ENCODE data around the gene BRIP1.

BRIP1 gene

DNA sequence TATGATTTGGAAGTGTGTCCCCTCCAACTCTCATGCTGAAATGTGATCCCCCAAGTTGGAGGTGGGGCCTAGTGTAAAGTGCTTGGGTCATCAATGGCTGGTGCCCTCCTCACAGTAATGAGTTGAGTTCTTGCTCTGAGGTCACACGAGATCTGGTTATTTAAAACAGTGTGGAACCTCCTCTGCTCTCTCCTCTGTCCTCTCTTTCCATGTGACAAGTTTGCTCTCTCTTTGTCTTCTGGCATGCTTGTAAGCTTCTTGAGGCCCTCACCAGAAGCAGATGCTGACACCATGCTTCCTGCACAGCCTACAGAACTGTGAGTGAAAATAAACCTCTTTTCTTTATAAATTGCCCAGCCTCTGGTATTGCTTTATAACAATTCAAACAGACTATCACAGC is 19.9 kb downstream of the BRIP1 start (continued):
- TF ChIP-seq ZNF266 (tag by site-specific recombination; IDR thresholded peaks at IDR 0.05; ENCODE audit: low read depth), result no peak

- ChIA-PET CTCF (interaction anchor here (0.9 to 1.5 kb wide), 3 partner anchors 207 to 431 kb away, joined by 3 to 4 read pairs (median 3); no protein-coding TSS in a partner anchor), POLR2A (interaction anchor here (1.3 kb wide), 1 partner anchor 20 kb away, joined by 4 read pairs; the partner anchor contains the start of gene BRIP1)
- Histone ChIP-seq H3K36me3 (ENCODE audit: control insufficient read depth in 2 of 2, insufficient read depth in 1 of 2, low read length in 2 of 2) (peaks cover 64 to 76% of the 10 kb centered on the region in 2 experiments), H3K9me3 (ENCODE audit: control insufficient read depth, insufficient read depth, low read depth, low read length) (no peaks in the 10 kb centered on the region), H3K4me1 (ENCODE audit: control insufficient read depth, insufficient read depth, low read length) (no peaks in the 10 kb centered on the region), H3K4me3 (ENCODE audit: low read depth, low read length) (no peak overlapping the region), H3K27ac (ENCODE audit: extremely low read depth, low read depth, low read length) (no peak overlapping the region)
- TF ChIP-seq SETDB1 (IDR thresholded peaks at IDR 0.05; ENCODE audit: insufficient read length, low read length) (no peak), ZNF571 (tag by site-specific recombination; IDR thresholded peaks at IDR 0.05) (no peak), ZNF629 (tag by site-specific recombination; IDR thresholded peaks at IDR 0.05) (no peak), ZNF23 (tag by site-specific recombination; IDR thresholded peaks at IDR 0.05; ENCODE audit: borderline replicate concordance) (no peak), ZNF133 (tag by site-specific recombination; IDR thresholded peaks at IDR 0.05) (no peak), WT1 (tag by site-specific recombination; IDR thresholded peaks at IDR 0.05) (no peak), ZNF433 (tag by site-specific recombination; IDR thresholded peaks at IDR 0.05; ENCODE audit: low read depth) (no peak), ZNF830 (tag by site-specific recombination; IDR thresholded peaks at IDR 0.05; ENCODE audit: low read depth) (no peak), ZNF76 (tag by site-specific recombination; IDR thresholded peaks at IDR 0.05; ENCODE audit: borderline replicate concordance, low read depth) (no peak), ZNF292 (tag by site-specific recombination; IDR thresholded peaks at IDR 0.05; ENCODE audit: borderline replicate concordance, low read depth) (no peak), ZNF654 (tag by site-specific recombination; IDR thresholded peaks at IDR 0.05; ENCODE audit: low read depth) (no peak), SCRT2 (tag by site-specific recombination; IDR thresholded peaks at IDR 0.05) (no peak), ZNF223 (tag by site-specific recombination; IDR thresholded peaks at IDR 0.05) (no peak), ZNF555 (tag by site-specific recombination; conservative IDR thresholded peaks at IDR 0.05) (no peak), ZNF585B (tag by site-specific recombination; IDR thresholded peaks at IDR 0.05) (no peak), HOXC10 (CRISPR knock-in tag; IDR thresholded peaks at IDR 0.05) (no peak), ZNF623 (tag by site-specific recombination; IDR thresholded peaks at IDR 0.05) (no peak)
These were observed 20.4 kb downstream of the BRIP1 start for GRCh38 chr17:61842899-61843298.

DNA sequence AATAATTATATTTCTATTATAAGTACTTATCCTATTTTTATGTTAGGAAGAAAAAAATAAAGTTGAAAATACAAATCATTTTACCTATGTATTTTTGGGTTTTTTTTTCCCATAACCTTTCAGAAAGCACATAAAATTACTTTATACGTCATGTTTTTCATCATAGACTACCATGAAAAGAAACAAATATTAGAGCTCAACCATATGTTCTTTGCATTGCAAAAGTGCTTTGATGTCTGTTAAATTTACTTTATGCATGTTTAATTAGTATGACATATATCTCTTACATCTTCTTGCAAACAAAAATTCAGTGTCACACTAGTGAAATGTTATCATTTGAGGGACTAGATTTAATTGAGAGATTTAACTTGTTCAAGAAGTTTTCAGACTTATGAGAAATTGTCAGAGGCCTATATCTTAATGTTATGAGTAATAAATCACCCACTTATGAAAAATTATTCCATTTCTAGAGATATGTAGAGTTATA is 24.0 kb downstream of the BRIP1 start:
- ChIA-PET CTCF (interaction anchor here (0.5 to 3.2 kb wide), 3 partner anchors 14 to 203 kb away, joined by 3 to 18 read pairs (median 4); no protein-coding TSS in a partner anchor), POLR2A (interaction anchor here (0.6 kb wide), 1 partner anchor 46 kb away, joined by 3 read pairs; no protein-coding TSS in a partner anchor)
- Histone ChIP-seq H3K4me3 (ENCODE audit: low read depth, low read length) (no peak overlapping the region), H3K9me3 (ENCODE audit: control insufficient read depth, insufficient read depth, low read depth, low read length) (no peaks in the 10 kb centered on the region), H3K27ac (ENCODE audit: extremely low read depth, low read depth, low read length) (no peak overlapping the region), H3K36me3 (ENCODE audit: control insufficient read depth in 2 of 2, insufficient read depth in 1 of 2, low read length in 2 of 2) (peaks cover 50 to 59% of the 10 kb centered on the region in 2 experiments), H3K4me1 (ENCODE audit: control insufficient read depth, insufficient read depth, low read length) (no peaks in the 10 kb centered on the region)
- TF ChIP-seq ZNF843 (tag by site-specific recombination; IDR thresholded peaks at IDR 0.05) (no peak), ZNF24 (tag by site-specific recombination; IDR thresholded peaks at IDR 0.05) (no peak), KLF10 (tag by site-specific recombination; IDR thresholded peaks at IDR 0.05) (no peak), TCF7L2 (IDR thresholded peaks at IDR 0.05; ENCODE audit: borderline replicate concordance, low read depth, low read length) (no peak), SETDB1 (IDR thresholded peaks at IDR 0.05; ENCODE audit: insufficient read length, low read length) (no peak), ZNF521 (tag by site-specific recombination; IDR thresholded peaks at IDR 0.05) (no peak), PRDM10 (tag by site-specific recombination; IDR thresholded peaks at IDR 0.05) (no peak)
- TF ChIP-seq, protein P1, sequence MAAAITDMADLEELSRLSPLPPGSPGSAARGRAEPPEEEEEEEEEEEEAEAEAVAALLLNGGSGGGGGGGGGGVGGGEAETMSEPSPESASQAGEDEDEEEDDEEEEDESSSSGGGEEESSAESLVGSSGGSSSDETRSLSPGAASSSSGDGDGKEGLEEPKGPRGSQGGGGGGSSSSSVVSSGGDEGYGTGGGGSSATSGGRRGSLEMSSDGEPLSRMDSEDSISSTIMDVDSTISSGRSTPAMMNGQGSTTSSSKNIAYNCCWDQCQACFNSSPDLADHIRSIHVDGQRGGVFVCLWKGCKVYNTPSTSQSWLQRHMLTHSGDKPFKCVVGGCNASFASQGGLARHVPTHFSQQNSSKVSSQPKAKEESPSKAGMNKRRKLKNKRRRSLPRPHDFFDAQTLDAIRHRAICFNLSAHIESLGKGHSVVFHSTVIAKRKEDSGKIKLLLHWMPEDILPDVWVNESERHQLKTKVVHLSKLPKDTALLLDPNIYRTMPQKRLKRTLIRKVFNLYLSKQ (tag by site-specific recombination; IDR thresholded peaks at IDR 0.05; ENCODE audit: borderline replicate concordance), result no peak
- TF ChIP-seq, protein P2, sequence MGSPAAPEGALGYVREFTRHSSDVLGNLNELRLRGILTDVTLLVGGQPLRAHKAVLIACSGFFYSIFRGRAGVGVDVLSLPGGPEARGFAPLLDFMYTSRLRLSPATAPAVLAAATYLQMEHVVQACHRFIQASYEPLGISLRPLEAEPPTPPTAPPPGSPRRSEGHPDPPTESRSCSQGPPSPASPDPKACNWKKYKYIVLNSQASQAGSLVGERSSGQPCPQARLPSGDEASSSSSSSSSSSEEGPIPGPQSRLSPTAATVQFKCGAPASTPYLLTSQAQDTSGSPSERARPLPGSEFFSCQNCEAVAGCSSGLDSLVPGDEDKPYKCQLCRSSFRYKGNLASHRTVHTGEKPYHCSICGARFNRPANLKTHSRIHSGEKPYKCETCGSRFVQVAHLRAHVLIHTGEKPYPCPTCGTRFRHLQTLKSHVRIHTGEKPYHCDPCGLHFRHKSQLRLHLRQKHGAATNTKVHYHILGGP (tag by site-specific recombination; IDR thresholded peaks at IDR 0.05), result no peak
- TF ChIP-seq, protein P3, sequence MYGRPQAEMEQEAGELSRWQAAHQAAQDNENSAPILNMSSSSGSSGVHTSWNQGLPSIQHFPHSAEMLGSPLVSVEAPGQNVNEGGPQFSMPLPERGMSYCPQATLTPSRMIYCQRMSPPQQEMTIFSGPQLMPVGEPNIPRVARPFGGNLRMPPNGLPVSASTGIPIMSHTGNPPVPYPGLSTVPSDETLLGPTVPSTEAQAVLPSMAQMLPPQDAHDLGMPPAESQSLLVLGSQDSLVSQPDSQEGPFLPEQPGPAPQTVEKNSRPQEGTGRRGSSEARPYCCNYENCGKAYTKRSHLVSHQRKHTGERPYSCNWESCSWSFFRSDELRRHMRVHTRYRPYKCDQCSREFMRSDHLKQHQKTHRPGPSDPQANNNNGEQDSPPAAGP (tag by site-specific recombination; IDR thresholded peaks at IDR 0.05), result no peak
